DND-41 (cell line): Measurements from ENCODE around the gene KIF22.

Source experiments
- CTCF ChIP-seq: IDR thresholded peaks from 2 replicates; pipeline ENCODE4 v1.5.1; 2012; ENCODE audit warnings: borderline replicate concordance, low read length, moderate library complexity, mild to moderate bottlenecking; ENCODE audit not compliant: poor library complexity, severe bottlenecking; ENCODE audit errors: extremely low read depth
- EZH2 ChIP-seq: IDR thresholded peaks from 3 replicates; pipeline ENCODE4 v1.6.1; 2012; ENCODE audit warnings: borderline replicate concordance, low read depth, mild to moderate bottlenecking, moderate library complexity, low read length, inconsistent platforms; ENCODE audit not compliant: severe bottlenecking

DNA sequence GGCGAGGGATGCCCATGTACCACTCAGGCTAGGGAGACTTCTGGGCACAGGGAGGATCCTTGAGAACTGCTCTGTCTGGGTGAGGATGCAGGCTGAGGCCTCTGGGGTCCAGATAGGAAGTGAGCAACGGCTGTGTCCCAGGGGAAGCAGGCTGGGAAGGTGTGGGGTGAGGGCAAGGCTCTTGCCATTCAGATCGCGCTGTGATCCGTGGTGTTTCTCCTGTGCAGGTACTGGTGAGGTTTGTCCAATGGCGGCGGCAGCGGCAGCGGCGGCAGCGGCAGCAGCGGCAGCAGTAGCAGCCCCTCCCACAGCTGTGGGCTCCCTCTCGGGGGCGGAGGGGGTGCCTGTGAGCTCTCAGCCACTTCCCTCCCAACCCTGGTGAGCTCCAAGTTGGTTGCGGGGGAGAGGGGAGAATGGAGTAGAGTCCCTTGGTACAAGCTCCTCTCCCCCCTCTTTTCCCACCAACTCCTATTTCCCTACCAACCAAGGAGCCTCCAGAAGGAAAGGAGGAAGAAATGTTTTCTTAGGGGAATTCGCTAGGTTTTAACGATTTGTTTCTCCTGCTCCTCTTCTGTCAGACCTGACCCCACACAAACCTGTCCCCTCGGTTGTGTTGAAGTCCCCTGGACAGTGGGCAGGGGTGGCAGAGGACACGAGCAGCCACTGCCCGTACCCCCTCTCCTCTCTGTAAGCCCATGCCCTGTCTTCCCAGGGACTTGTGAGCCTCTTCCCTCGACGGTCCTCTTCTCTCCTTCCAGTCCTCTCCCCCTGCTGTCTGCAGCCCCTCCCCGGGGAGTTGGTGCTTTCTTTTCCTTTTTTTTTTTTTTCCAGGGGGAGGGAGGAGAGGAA, 19.5 kb downstream of the KIF22 start:
- TF ChIP-seq CTCF (no peak), EZH2 (no peak)
